HG03095 (cell line): ENCODE results near the gene FOXF1.

ENCODE experiments used
- ATAC-seq: cut with Tn5 transposase; IDR thresholded peaks from one replicate; pipeline ENCODE4 v1.9.1; 2021; ENCODE audit warnings: moderate library complexity; ENCODE audit not compliant: unreplicated experiment

Gene FOXF1

DNA sequence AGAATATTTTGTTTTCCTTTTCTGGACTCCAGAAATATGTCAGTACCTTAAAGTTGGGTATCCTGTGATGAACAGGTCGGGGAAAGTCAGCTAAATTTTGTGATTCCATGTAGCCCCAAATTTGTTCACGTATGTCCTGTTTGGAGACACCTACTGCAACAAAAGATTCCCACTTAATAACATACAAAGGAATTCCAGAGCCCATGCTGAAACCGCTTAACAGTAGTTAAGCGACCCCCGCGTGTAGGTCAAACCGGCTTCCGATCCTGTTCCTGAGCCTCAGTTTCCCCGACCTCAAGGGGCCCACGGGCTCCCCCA is 44.2 kb downstream of the FOXF1 start:
- ATAC-seq, result no peak

DNA sequence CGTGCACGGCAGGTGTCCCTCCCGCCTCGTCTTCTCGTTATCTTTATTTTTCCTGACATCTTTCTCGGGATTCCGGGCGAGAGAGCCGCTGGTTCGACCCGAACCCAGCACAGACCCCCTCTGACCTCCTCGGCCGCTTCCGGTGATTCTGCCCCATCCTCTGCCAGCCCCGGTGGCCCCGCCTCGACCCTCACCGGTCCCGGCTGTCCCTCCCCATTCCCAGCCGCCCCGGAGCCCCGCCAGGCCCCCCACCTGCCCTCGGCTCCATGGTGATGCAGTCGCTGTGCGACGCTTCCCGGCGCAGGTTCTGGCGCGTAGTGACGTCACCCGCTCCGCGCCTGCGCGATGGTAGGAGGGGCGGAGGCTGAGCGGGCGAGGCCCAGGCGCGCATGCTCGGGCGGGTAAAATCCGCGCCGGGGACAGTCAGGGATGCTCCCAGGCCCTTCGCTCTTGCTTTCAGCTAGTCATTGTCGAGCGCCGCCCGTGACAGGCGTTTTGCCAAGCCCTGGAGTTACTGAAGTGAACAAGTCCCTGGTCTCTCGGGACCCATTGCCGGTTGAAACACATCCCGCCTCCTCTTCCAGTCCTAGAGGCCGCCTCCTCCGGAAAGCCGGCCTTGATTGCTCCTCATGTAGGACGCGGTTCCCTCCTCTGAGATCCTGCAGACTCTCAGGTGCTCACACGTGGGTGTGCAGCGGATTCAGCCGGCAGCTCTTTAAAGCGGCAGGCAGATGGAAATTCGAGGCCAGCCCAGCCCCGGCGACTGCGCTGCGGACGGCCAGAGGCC is 44.8 kb downstream of the FOXF1 start, which contains the start of gene MTHFSD:
Gene MTHFSD (minus strand): TSS at position 319 of the 787 bp plus-strand sequence. CDS start 51 bp downstream, at position 268.
- ATAC-seq, result peak; percentile 70

DNA sequence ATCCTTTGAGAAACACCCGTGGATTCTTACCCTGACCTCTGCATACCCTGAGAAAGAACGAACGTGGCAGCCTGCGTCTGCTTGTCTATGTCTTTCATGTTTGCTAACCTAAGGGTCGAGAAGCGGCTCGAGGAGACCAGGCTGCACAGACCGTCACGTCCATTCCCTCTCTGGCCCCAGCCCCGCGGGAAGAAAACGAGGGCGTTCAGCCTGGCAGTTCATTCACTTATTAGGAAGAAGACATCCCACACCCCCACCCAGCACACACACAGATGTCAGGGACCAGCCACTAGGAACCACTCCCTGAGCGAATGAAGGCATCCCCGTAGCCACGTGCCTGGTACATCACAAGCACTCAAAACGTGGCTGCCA is 45.4 kb downstream of the FOXF1 start:
- no peak for ATAC-seq

DNA sequence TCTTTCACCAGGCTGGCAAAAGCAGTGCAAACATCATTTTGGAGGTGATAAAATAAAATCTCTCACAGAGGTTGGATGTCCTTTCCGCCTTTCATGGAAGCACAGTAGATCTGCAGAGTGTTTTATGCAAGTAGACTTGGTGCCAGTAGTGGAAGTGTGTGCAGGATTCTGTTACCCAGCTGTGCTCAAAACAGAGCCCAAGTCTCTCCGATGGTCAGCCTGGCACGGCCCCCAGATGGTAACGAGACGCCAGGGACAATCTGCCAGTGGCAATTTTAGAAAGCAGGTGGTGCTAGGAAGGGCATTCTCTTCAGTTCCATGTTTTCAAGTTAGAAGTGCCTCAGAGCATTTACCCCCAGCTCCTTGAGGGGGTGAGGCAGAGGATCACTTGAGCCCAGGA is 46.2 kb downstream of the FOXF1 start:
- no peak for ATAC-seq

DNA sequence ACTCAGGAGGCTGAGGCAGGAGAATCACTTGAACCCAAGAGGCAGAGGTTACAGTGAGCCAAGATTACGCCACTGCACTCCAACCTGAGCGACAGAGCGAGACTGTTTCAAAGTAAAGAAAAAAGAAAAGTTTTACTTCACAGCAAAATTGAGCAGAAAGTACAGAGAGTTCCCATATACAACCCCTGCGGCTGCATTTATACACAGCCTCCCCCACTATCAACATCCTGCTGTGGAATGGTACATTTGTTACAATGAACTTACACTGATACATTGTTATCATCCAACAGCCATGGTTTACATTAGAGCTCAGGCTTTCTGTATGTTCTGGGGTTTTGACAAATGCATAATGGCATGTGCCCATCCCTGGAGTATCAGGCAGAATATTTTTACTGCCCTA is 47.3 kb downstream of the FOXF1 start:
- no peak for ATAC-seq

DNA sequence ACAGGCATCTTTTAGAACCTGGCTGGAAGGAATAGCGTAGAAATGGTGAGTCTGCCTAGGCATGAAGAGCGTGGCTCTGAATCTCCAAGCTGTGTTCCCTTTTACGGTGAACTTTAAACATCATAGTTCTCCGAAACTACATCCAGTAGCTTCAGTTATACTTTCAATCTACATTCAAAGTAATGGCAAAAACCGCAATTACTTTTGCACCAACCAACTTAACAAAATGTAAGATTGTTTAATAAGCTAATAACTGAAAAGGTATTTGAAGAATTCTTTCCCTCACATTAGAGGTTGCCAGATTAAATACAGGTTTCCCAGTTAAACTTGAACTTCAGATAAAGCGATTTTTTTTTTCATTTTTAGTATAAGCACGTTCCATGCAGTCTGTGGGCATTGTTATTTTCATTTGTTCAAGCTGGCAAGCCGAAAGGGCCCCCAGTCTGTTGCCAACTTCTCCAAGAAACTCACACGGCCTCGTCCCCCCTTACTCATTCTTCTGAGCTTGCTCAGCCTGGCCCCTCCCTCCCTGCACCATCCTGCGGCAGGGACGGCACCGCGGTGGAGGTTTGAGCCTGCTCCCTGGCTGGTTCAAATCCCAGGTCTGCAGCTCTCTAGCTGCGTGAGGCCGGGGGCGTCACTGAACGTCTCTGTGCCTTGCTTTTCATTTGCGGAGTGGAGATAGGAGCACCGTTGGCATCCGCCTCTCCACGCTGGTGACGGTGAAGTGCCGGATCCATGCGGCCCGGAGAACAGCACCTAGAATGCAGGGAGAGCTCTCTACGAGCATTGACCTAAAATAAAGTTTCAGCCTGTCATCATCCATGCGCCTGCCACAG is 48.2 kb downstream of the FOXF1 start:
- no peak for ATAC-seq

DNA sequence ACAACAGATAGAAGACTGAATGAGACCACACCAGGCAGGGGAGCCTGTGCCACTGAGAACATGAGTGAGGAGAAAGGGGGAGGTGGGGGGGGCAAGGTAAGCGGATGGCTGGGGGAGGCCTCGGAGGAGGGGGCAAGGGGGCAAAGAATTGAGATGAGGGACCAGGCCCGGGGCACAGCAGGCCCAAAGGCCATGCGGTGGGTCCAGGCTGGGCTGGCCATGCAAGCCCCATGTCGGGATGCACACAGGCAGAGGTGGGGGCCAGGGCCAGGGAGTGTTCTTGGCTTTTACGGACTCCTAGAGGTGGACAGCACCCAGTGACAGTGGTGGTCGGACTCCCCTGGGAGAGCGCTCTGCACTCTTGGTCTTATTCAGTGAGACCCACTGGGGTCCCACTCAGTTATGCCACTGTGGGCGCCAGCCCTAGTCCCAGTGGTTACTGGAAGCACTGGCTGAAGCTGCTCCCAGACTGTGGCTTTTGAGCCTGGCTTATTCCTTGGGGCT is 49.5 kb downstream of the FOXF1 start:
- no peak for ATAC-seq

DNA sequence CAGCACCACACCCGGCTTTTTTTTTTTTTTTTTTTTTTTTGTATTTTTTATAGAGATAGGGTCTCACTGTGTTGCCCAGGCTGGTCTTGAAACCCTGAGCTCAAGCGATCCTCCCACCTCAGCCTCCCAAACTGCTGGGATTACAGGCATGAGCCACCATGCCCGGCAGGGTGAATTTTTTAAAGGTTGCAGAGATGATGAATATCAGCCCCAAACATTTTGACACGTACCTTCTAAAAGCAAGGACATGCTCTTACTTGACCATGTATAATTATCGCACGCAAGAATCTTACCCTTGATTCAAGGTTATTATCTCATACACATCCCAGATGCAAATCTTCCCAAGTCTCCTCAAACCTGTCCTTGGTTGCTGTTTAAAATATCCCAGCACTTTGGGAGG is 52.0 kb downstream of the FOXF1 start:
- ATAC-seq, result no peak

DNA sequence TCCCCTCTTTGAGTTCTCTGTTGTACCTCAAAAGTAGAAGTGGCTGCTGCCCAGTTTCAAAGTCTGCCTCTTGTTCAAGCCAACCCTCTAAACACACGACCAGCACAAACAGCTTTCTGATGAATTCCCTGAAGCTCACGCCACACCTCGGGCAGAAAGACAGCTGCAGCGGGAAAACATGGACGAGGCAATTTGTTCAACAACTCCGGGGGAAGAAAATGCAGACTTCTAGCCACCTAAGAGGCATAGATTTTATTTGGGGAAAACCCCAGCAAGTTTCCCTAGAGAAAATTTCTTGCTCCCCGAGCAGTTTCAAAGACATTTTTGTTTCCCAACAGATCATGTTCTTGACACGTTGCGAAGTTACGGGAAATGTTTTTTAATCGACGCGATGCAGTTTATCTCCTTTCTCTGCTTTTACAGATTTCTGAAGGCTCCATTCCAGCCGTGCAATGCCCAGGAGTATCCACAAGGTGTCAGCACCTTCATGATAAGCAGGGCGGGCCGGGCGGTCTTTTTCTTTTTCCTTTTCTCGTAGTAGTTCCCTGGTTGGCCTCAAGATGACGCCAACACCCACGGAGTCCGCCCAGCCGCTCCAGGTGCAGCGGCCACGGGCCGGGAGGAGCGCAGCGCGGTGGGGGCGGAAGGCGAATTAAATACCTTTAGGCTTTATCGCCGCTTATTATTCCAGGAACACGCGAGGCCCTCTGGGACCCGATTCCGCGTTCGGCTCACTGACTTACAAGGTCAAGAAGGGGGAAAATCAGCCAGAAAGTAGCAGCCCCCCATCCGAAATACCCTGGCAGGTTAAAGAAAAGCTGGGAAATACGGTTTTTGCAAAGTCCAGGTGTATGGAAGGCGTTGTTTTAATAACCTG is 53.4 kb downstream of the FOXF1 start:
- ATAC-seq, result peak; percentile 70
